AG04450 (cell line): Measurements from ENCODE around the gene MSH2. TPM values are rescaled to one million over a fixed set of nuclear protein-coding genes. Genes with fewer than 3 reads are reported as not detected.
"Not testable (repeated sequence)": the region's sequence is repeated elsewhere in the genome, so short reads cannot be mapped to it uniquely, and the experiment has no call there.

Experiments
- CTCF ChIA-PET: fragments of 300-600, 350-600 bp; formaldehyde crosslinking; extraction: SDS; loops from one replicate; lab custom pipeline; 2022; ENCODE audit warnings: antibody characterized with exemption, inconsistent platforms; lab: Charles Lee
- POLR2A ChIA-PET: fragments of 350-600 bp; formaldehyde crosslinking; extraction: SDS; loops from one replicate; lab custom pipeline; 2021; ENCODE audit warnings: antibody characterized with exemption, inconsistent platforms; lab: Yijun Ruan, JAX
- DNase-seq: peaks from one replicate; pipeline ENCODE4 v3.0.0-alpha.2; 2011; ENCODE audit warnings: low read depth, low spot score
- H3K27ac ChIP-seq: one replicate; pipeline ENCODE4 v1.5.1; 2012; ENCODE audit warnings: low read depth, low read length, control low read depth
- H3K27me3 ChIP-seq: one replicate; pipeline ENCODE4 v1.6.0; 2012; ENCODE audit warnings: low read length; ENCODE audit not compliant: control insufficient read depth, insufficient read depth
- H3K4me3 ChIP-seq: 2 replicates; pipeline ENCODE4 v1.5.1; 2011; ENCODE audit warnings: mild to moderate bottlenecking, low read depth, low read length, control low read depth
- H3K9me3 ChIP-seq: 2 replicates; pipeline ENCODE4 v1.5.1; 2012; ENCODE audit warnings: low read length; ENCODE audit not compliant: control insufficient read depth, insufficient read depth
- polyA plus RNA-seq: library from polyadenylated mRNA; depleted of rRNA; stranded (reverse); fragments of >200 nt; gene quantifications from 2 replicates; pipeline ENCODE4 v1.2.3, GENCODE V29; 2011
- TF ChIP-seq, protein P1 (sequence below): IDR thresholded peaks from 2 replicates; pipeline ENCODE4 v1.5.1; 2011; ENCODE audit warnings: low read depth, low read length, control low read depth, inconsistent platforms

MSH2 gene
- polyA plus RNA-seq, 1 experiment = 18.4 TPM

DNA sequence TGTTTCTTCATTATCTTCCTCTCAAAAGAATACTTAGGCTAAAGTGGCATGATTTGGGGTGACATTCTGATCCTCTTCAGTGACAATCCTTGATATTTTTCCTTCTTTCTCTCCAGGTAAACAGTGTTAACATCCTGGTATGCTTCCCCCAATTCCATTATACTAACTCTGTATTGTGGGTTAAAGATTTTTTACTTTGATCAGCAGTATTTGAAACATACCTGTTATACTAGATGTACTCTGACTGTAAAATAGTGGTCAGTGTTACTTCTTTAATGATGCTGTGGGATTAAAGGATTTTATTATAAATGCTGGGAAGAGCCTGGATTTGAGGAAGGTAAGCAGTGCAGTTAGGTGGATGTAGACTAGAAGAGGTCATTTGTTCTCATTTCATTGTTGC, 48.8 kb downstream of the MSH2 start:
- H3K27ac ChIP-seq = no peak overlapping the region
- TF ChIP-seq, protein P1, sequence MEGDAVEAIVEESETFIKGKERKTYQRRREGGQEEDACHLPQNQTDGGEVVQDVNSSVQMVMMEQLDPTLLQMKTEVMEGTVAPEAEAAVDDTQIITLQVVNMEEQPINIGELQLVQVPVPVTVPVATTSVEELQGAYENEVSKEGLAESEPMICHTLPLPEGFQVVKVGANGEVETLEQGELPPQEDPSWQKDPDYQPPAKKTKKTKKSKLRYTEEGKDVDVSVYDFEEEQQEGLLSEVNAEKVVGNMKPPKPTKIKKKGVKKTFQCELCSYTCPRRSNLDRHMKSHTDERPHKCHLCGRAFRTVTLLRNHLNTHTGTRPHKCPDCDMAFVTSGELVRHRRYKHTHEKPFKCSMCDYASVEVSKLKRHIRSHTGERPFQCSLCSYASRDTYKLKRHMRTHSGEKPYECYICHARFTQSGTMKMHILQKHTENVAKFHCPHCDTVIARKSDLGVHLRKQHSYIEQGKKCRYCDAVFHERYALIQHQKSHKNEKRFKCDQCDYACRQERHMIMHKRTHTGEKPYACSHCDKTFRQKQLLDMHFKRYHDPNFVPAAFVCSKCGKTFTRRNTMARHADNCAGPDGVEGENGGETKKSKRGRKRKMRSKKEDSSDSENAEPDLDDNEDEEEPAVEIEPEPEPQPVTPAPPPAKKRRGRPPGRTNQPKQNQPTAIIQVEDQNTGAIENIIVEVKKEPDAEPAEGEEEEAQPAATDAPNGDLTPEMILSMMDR = no peak
- no peak overlapping the region for H3K4me3 ChIP-seq
- ChIA-PET POLR2A (no interaction called here), CTCF (no interaction called here)
- H3K9me3 ChIP-seq = no peaks in the 10 kb centered on the region
- no peaks in the 10 kb centered on the region for H3K27me3 ChIP-seq
- no peak for DNase-seq

GRCh38 chr2:47452761-47453160, 49.8 kb downstream of the MSH2 start:
- POLR2A ChIA-PET = no interaction called here
- H3K9me3 ChIP-seq = no peaks in the 10 kb centered on the region
- TF ChIP-seq, protein P1 = no peak
- no peak overlapping the region for H3K27ac ChIP-seq
- no peaks in the 10 kb centered on the region for H3K27me3 ChIP-seq
- no peak overlapping the region for H3K4me3 ChIP-seq
- DNase-seq = no peak
- CTCF ChIA-PET = no interaction called here

DNA sequence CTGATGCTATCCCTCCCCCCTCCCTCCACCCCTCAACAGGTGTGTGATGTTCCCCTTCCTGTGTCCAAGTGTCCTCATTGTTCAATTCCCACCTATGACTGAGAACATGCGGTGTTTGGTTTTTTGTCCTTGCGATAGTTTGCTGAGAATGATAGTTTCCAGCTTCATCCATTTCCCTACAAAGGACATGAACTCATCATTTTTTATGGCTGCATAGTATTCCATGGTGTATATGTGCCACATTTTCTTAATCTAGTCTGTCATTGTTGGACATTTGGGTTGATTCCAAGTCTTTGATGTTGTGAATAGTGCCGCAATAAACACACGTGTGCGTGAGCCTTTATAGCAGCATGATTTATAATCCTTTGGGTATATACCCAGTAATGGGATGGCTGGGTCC, 51.9 kb downstream of the MSH2 start:
- POLR2A ChIA-PET, H3K4me3 ChIP-seq, DNase-seq, H3K9me3 ChIP-seq, H3K27ac ChIP-seq, CTCF ChIA-PET, H3K27me3 ChIP-seq: not testable (repeated sequence)

GRCh38 chr2:47455411-47455810, 52.5 kb downstream of the MSH2 start:
- DNase-seq = no peak
- H3K27me3 ChIP-seq = no peaks in the 10 kb centered on the region
- H3K9me3 ChIP-seq = no peaks in the 10 kb centered on the region
- H3K27ac ChIP-seq = no peak overlapping the region
- TF ChIP-seq, protein P1 = no peak
- H3K4me3 ChIP-seq = no peak overlapping the region
- CTCF ChIA-PET = no interaction called here
- POLR2A ChIA-PET = no interaction called here

DNA sequence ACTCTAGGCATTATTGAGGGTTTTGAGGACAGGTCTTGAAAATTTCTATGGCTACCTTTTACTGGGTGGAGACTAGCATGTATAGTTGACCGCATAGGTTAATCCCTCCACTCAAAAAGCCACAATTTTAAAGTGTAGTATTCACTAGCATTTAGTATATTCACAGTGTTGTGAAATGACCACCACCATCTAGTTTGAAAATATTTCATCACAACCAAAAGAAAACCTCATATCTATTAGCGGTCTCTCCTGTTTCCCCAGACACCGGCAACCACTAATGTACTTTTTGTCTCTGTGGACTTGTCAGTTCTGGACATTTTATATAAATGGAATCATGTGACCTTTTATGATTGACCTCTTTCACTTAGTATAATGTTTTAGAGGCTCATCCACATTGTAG, 53.9 kb downstream of the MSH2 start:
- TF ChIP-seq, protein P1 = no peak
- Histone ChIP-seq H3K4me3 (no peak overlapping the region), H3K9me3 (no peaks in the 10 kb centered on the region), H3K27me3 (no peaks in the 10 kb centered on the region), H3K27ac (no peak overlapping the region)
- no peak for DNase-seq
- POLR2A ChIA-PET = no interaction called here
- CTCF ChIA-PET = no interaction called here

GRCh38 chr2:47457268-47457667, 54.3 kb downstream of the MSH2 start:
- H3K9me3 ChIP-seq = no peaks in the 10 kb centered on the region
- no peak overlapping the region for H3K4me3 ChIP-seq
- no peak overlapping the region for H3K27ac ChIP-seq
- POLR2A ChIA-PET = no interaction called here
- CTCF ChIA-PET = interaction anchor here (1.1 to 1.3 kb wide), 2 partner anchors 20 to 310 kb away, joined by 4 to 8 read pairs; no protein-coding TSS in a partner anchor
- no peaks in the 10 kb centered on the region for H3K27me3 ChIP-seq
- TF ChIP-seq, protein P1 = no peak
- no peak for DNase-seq
